Chondrocyte (in vitro differentiated cells): ENCODE data around the gene SUCNR1. TPM values are rescaled to one million over a fixed set of nuclear protein-coding genes. Genes with fewer than 3 reads are reported as not detected.
A peak's percentile ranks its signal among the peaks of the same experiment; 100 is the strongest.
"Not testable (repeated sequence)": the region's sequence is repeated elsewhere in the genome, so short reads cannot be mapped to it uniquely, and the experiment has no call there.

Experiments used
- DNase-seq: peaks from one replicate; pipeline ENCODE4 v3.0.0; 2021; ENCODE audit warnings: mixed read lengths, low spot score
- H3K27ac Mint-ChIP-seq: one replicate; pipeline ENCODE4 v1.8.0; 2021; ENCODE audit warnings: mild to moderate bottlenecking, moderate library complexity, mixed read lengths; ENCODE audit not compliant: unreplicated experiment
- H3K27me3 Mint-ChIP-seq: 2 replicates; pipeline ENCODE4 v1.8.0; 2021; ENCODE audit warnings: low read depth, mixed read lengths
- H3K36me3 Mint-ChIP-seq: 2 replicates; pipeline ENCODE4 v1.8.0; 2021; ENCODE audit warnings: low read depth, mixed read lengths
- H3K4me1 Mint-ChIP-seq: 2 replicates; pipeline ENCODE4 v1.8.0; 2021; ENCODE audit warnings: low read depth, mild to moderate bottlenecking, mixed read lengths
- H3K4me3 Mint-ChIP-seq: one replicate; pipeline ENCODE4 v1.8.0; 2021; ENCODE audit warnings: mild to moderate bottlenecking, moderate library complexity, mixed read lengths; ENCODE audit not compliant: unreplicated experiment
- H3K9me3 Mint-ChIP-seq: 2 replicates; pipeline ENCODE4 v1.8.0; 2021; ENCODE audit warnings: low read depth, mixed read lengths
- total RNA-seq: library from RNA; stranded (reverse); gene quantifications from 3 replicates; pipeline ENCODE4 v1.2.1, GENCODE V29; 2021
- TF ChIP-seq, protein P1 (sequence below): fragments of 200-600 bp; sonication (generic); IDR thresholded peaks from 2 replicates; pipeline ENCODE4 v1.5.0; 2021; ENCODE audit warnings: antibody characterized with exemption, mild to moderate bottlenecking, moderate library complexity

Gene SUCNR1
- total RNA-seq, 1 donor from 2014 or later, result 0.12 TPM

DNA sequence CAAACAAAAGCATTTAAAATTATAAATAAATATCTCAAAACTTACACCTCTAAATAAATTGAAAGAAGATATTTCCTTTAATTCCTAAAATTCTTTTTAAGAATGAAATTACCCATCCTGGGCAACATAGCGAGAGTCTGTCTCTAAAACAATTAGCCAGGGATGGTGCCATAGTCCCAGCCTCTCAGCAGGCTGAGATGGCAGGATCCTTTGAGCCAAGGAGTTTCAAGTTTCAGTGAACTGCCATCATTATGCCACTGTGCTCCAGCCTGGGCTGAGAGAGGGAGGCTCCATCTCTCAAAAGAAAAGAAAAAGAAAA is 34.2 kb upstream of the SUCNR1 start:
- Mint-ChIP-seq H3K27ac (no peak overlapping the region), H3K9me3 (no peaks in the 10 kb centered on the region), H3K36me3 (no peaks in the 10 kb centered on the region), H3K27me3 (no peaks in the 10 kb centered on the region), H3K4me3 (no peak overlapping the region), H3K4me1 (peaks cover 20% of the 10 kb centered on the region)
- DNase-seq, result no peak
- TF ChIP-seq, protein P1, sequence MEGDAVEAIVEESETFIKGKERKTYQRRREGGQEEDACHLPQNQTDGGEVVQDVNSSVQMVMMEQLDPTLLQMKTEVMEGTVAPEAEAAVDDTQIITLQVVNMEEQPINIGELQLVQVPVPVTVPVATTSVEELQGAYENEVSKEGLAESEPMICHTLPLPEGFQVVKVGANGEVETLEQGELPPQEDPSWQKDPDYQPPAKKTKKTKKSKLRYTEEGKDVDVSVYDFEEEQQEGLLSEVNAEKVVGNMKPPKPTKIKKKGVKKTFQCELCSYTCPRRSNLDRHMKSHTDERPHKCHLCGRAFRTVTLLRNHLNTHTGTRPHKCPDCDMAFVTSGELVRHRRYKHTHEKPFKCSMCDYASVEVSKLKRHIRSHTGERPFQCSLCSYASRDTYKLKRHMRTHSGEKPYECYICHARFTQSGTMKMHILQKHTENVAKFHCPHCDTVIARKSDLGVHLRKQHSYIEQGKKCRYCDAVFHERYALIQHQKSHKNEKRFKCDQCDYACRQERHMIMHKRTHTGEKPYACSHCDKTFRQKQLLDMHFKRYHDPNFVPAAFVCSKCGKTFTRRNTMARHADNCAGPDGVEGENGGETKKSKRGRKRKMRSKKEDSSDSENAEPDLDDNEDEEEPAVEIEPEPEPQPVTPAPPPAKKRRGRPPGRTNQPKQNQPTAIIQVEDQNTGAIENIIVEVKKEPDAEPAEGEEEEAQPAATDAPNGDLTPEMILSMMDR, result peak; percentile 46

DNA sequence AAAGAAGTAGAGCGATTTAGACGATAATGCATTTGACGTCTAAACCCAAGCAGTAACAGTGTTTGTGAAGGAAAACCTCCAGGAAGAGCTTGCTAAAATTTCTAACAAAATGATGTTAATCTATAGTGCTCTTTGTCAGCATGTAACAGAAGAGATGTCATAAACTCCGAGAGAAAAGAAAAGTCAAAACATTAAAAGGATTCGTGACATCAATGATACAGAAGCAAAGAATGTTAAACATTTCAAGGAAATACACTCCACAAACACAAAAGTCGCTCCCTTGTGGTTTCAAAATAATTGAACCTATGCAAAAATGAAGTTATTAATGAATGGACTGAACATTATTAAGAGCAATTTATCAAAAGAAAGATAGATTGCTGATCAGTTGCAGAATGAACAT is 31.6 kb upstream of the SUCNR1 start:
- TF ChIP-seq, protein P1, result peak; percentile 8
- Mint-ChIP-seq H3K36me3 (no peaks in the 10 kb centered on the region), H3K4me3 (no peak overlapping the region), H3K27ac (no peak overlapping the region), H3K4me1 (peaks cover 14% of the 10 kb centered on the region), H3K27me3 (no peaks in the 10 kb centered on the region), H3K9me3 (no peaks in the 10 kb centered on the region)
- no peak for DNase-seq

DNA sequence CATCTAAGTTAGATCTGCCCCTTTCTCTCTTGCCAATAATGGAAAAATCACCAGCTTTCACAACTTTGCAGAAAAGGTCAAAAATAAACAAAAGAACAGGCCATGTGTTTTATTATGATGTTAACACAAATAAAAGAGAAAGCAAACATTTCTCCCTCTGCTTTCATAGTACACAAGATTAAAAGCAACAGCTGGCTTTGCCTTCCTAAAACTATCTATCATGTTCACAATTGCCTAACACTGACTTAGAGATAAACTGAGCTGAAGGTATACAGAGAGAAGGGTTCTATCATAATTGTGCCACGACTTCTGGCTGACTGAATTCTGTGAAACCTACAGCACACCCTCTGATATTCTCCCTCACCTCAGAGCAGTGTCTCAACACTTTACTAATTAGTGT is 30.2 kb upstream of the SUCNR1 start:
- peaks cover 3% of the 10 kb centered on the region for H3K9me3 Mint-ChIP-seq
- TF ChIP-seq, protein P1, result no peak
- H3K27me3 Mint-ChIP-seq, result no peaks in the 10 kb centered on the region
- no peak overlapping the region for H3K27ac Mint-ChIP-seq
- H3K4me3 Mint-ChIP-seq, result no peak overlapping the region
- no peaks in the 10 kb centered on the region for H3K36me3 Mint-ChIP-seq
- DNase-seq, result no peak
- H3K4me1 Mint-ChIP-seq, result peaks cover 6% of the 10 kb centered on the region

DNA sequence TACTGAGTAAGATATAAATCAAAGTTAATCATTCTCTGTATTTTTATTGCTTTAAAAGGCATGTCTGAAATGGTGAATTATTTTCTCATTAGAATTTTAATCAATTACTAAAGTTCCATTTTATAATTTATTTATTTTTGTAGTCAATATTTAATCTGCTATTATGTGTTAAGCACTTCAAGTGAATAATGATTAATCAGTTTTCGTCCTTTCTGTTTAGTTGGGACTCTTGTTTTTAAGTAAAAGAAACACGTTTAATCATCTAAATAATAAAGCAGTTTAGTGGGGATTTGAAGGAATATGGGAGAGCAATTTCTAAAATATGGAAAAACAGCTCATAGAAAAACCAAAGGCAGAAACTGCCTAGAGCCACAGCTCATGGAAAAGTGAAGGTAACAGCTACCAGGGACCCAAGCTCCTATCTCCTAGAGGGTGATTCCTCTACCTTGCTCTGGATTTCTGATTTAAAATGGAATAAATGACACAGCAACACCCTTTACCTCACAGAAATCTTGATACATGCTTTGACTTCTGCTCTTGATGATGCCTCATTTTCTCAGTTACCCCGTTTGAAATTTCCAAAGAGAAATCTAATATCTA is 28.0 kb upstream of the SUCNR1 start:
- Mint-ChIP-seq H3K4me1 (peaks cover 6% of the 10 kb centered on the region), H3K27me3 (no peaks in the 10 kb centered on the region), H3K36me3 (peaks cover 7% of the 10 kb centered on the region), H3K4me3 (no peak overlapping the region), H3K9me3 (peaks cover 23% of the 10 kb centered on the region), H3K27ac (no peak overlapping the region)
- no peak for DNase-seq
- TF ChIP-seq, protein P1, result no peak

DNA sequence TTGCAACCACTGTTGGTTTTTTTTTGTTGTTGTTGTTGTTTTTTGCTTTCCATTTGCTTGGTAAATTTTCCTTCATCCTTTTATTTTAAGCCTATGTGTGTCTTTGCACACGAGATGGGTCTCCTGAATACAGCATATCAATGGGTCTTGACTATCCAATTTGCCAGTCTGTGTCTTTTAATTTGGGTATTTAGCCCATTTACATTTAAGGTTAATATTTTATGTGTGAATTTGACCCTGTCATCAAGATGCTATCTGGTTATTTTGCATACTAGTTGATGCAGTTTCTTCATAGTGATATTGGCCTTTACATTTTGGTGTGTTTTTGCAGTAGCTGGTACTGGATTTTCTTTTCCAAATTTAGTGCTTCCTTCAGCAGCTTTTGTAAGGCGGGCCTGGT is 23.4 kb upstream of the SUCNR1 start:
- H3K36me3 Mint-ChIP-seq, H3K4me3 Mint-ChIP-seq, H3K27me3 Mint-ChIP-seq, H3K27ac Mint-ChIP-seq, DNase-seq, H3K4me1 Mint-ChIP-seq: not testable (repeated sequence)
- H3K9me3 Mint-ChIP-seq, result peaks cover 29% of the 10 kb centered on the region

DNA sequence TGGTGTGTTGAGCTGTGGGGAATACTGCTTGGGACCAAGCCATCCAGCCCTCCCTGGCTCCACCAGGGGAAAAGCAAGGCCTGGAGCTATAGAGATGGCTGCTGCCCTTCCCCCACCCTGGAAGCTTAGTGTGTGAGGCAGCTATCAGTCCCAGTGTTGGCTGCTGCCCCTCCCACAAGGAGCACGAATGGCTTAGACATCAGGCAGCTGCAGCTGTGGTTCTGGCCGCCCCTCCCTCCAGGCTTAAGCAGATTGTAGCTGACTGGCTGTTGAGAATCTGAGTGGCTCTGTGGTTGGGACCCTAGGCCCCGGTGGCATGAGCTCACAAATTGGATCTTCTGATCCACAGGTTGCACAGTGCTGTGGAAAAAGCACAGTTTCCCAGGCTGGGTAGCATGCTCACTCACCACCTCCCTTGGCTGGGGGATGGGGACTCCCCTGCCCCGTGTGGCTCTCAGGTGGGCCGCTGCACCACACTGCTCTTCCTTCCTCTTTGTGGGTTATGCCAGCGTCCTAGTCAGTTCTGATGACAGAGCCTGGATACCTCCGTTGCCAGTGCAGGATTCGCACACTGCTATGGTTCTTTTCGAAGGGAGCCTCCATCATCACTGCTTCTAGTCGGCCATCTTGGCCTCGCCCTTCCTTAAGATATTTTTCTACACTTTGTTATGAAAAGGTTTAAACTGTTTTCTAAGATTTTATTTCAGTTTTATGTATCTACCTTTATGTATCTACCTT is 21.2 kb upstream of the SUCNR1 start:
- TF ChIP-seq, protein P1, result no peak
- no peak for DNase-seq
- no peak overlapping the region for H3K27ac Mint-ChIP-seq
- no peaks in the 10 kb centered on the region for H3K4me1 Mint-ChIP-seq
- H3K36me3 Mint-ChIP-seq, result peaks cover 8% of the 10 kb centered on the region
- H3K9me3 Mint-ChIP-seq, result peaks cover 26% of the 10 kb centered on the region
- no peaks in the 10 kb centered on the region for H3K27me3 Mint-ChIP-seq
- no peak overlapping the region for H3K4me3 Mint-ChIP-seq
